ENCODE data around the gene STIM2. TPM values are rescaled to one million over a fixed set of nuclear protein-coding genes. Genes with fewer than 3 reads are reported as not detected.

Gene STIM2
- total and polyA plus RNA-seq, 10 of the 15 experiments (the other 5 are each of a cell fraction or from before 2014, with no cell fraction given), result 4.7 to 41.5 (median 16.9) TPM

DNA sequence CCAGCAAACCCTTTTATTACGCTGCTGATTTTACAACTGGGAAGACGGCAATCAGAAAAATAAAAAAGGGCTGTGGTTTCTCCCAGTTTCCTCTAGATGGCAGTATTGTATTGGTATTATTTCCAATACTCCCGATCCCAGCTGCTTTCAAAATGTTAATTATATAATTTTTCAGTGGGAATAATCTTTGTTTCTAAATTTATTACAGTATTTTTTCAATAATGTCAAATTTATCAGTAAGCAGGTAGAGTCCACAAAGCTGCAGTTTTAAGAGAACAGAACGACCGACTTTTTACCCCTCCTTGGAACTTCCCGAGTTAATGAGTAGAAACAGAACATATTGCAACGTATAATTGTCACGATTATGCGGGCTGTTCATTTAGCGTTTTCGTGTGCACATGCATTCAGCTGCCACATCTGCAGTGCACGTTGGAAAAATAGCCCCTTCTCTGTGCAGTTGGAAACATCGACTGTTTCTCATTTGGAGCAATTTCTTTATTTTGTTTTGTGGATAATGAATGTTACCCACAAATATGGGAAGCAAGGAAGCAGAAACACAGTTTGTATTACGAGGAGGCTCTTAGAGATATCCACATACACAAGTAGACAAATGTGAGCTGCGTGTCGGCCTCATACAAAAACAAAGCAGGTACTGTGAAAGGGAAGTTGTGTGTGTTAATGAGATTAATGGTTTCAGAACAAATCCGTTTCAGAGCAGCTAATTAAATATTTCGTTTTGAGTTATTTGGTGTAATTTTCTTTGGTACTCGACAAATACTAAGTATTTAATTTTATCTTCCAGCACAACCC, 188.0 kb downstream of the STIM2 start (continued):
- TF ChIP-seq, protein P1, sequence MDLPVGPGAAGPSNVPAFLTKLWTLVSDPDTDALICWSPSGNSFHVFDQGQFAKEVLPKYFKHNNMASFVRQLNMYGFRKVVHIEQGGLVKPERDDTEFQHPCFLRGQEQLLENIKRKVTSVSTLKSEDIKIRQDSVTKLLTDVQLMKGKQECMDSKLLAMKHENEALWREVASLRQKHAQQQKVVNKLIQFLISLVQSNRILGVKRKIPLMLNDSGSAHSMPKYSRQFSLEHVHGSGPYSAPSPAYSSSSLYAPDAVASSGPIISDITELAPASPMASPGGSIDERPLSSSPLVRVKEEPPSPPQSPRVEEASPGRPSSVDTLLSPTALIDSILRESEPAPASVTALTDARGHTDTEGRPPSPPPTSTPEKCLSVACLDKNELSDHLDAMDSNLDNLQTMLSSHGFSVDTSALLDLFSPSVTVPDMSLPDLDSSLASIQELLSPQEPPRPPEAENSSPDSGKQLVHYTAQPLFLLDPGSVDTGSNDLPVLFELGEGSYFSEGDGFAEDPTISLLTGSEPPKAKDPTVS (IDR thresholded peaks at IDR 0.05; ENCODE audit: low read depth, low read length), result no peak
- TF ChIP-seq, protein P2, sequence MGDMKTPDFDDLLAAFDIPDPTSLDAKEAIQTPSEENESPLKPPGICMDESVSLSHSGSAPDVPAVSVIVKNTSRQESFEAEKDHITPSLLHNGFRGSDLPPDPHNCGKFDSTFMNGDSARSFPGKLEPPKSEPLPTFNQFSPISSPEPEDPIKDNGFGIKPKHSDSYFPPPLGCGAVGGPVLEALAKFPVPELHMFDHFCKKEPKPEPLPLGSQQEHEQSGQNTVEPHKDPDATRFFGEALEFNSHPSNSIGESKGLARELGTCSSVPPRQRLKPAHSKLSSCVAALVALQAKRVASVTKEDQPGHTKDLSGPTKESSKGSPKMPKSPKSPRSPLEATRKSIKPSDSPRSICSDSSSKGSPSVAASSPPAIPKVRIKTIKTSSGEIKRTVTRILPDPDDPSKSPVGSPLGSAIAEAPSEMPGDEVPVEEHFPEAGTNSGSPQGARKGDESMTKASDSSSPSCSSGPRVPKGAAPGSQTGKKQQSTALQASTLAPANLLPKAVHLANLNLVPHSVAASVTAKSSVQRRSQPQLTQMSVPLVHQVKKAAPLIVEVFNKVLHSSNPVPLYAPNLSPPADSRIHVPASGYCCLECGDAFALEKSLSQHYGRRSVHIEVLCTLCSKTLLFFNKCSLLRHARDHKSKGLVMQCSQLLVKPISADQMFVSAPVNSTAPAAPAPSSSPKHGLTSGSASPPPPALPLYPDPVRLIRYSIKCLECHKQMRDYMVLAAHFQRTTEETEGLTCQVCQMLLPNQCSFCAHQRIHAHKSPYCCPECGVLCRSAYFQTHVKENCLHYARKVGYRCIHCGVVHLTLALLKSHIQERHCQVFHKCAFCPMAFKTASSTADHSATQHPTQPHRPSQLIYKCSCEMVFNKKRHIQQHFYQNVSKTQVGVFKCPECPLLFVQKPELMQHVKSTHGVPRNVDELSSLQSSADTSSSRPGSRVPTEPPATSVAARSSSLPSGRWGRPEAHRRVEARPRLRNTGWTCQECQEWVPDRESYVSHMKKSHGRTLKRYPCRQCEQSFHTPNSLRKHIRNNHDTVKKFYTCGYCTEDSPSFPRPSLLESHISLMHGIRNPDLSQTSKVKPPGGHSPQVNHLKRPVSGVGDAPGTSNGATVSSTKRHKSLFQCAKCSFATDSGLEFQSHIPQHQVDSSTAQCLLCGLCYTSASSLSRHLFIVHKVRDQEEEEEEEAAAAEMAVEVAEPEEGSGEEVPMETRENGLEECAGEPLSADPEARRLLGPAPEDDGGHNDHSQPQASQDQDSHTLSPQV (IDR thresholded peaks at IDR 0.05), result no peak
- TF ChIP-seq MXI1 (IDR thresholded peaks at IDR 0.05; ENCODE audit: low read depth, low read length), result no peak
- TF ChIP-seq MTA2 (IDR thresholded peaks at IDR 0.05; ENCODE audit: low read depth), result peak; percentile 91
- TF ChIP-seq SMC3 (IDR thresholded peaks at IDR 0.05; ENCODE audit: borderline replicate concordance, low read length), result peak; percentile 54; the same call in 1 of the 2 replicates
- TF ChIP-seq RUNX3 (IDR thresholded peaks at IDR 0.05; ENCODE audit: low read length), result peak; percentile 80
- 0 out of 4 replicates have a peak, but pooled peaks of 1 of the 2 experiments have one; percentile 18 for TF ChIP-seq IKZF2 (IDR thresholded peaks at IDR 0.05)
- TF ChIP-seq IKZF1 (conservative IDR thresholded peaks at IDR 0.05), result 0 out of 2 replicates have a peak, but pooled peaks have one; percentile 19
- TF ChIP-seq RELA (IDR thresholded peaks at IDR 0.05; ENCODE audit: borderline replicate concordance, partially characterized antibody), result no peak
- no peak for TF ChIP-seq ZSCAN29 (IDR thresholded peaks at IDR 0.05)
- TF ChIP-seq, protein P3, sequence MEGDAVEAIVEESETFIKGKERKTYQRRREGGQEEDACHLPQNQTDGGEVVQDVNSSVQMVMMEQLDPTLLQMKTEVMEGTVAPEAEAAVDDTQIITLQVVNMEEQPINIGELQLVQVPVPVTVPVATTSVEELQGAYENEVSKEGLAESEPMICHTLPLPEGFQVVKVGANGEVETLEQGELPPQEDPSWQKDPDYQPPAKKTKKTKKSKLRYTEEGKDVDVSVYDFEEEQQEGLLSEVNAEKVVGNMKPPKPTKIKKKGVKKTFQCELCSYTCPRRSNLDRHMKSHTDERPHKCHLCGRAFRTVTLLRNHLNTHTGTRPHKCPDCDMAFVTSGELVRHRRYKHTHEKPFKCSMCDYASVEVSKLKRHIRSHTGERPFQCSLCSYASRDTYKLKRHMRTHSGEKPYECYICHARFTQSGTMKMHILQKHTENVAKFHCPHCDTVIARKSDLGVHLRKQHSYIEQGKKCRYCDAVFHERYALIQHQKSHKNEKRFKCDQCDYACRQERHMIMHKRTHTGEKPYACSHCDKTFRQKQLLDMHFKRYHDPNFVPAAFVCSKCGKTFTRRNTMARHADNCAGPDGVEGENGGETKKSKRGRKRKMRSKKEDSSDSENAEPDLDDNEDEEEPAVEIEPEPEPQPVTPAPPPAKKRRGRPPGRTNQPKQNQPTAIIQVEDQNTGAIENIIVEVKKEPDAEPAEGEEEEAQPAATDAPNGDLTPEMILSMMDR (IDR thresholded peaks at IDR 0.05 in 2 of 3, conservative IDR thresholded peaks at IDR 0.05 in 1 of 3; ENCODE audit: control insufficient read depth in 2 of 3, extremely low read depth in 1 of 3, insufficient read depth in 1 of 3, low read depth in 3 of 3, low read length in 3 of 3), result peak; percentile 52 to 69 (median 56)
- peak; percentile 17; the same call in 1 of the 2 replicates for TF ChIP-seq BMI1 (IDR thresholded peaks at IDR 0.05; ENCODE audit: borderline replicate concordance)

Data from GM12878 (cell line).